Posterior cingulate gyrus (tissue), 11 donors: ENCODE measurements around the gene KYAT1.
"Not testable (repeated sequence)": the region's sequence is repeated elsewhere in the genome, so short reads cannot be mapped to it uniquely, and the experiment has no call there.

Source experiments
- DNase-seq, 10 donors: peaks; one replicate each; pipeline versions ENCODE4 v3.0.0 to v3.0.0-alpha.2; 2020 to 2021; ENCODE audit warnings: mixed read lengths in 3 of 10
- intact Hi-C: fragments of 100-400 bp; cut with DNase I; formaldehyde crosslinking; loops from one replicate; pipeline ENCODE4 v1.15.1; 2023

KYAT1 gene

GRCh38 chr9:128846680-128847030 lies 35.1 kb downstream of the KYAT1 start:
- intact Hi-C loops = no loop called here
- peak in 2 of 10 donors; percentile 1 to 69 for DNase-seq

GRCh38 chr9:128845186-128845931 lies 36.4 kb downstream of the KYAT1 start:
- intact Hi-C loops = no loop called here
- DNase-seq = peak in 2 of 10 donors; percentile 62 to 72

- peak in 1 of 10 donors; percentile 18 for DNase-seq
- intact Hi-C loops = not testable (repeated sequence)
These were observed 38.6 kb downstream of the KYAT1 start for GRCh38 chr9:128843171-128843570.

- intact Hi-C loops = no loop called here
- DNase-seq = peak in 2 of 10 donors; percentile 21 to 39
These were observed 39.9 kb downstream of the KYAT1 start for GRCh38 chr9:128841694-128842492.

DNA sequence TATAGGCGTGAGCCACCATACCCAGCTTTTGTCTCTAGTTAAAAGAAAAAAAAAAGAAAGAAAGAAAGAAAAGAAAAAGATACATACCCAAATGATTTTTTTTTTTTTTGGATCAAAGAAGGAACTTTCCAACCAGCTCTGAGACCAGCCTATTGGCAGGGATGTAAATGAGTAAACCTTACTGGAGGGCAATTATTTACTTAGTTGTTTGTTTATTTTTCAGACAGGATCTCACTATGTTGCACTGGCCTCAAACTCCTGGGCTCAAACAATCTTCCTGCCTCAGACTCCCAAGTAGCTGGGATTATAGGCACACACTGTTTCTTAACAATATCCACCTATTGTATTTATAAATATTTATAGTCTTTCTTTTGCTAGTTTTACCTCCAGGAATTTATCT lies 41.2 kb downstream of the KYAT1 start:
- intact Hi-C loops = no loop called here
- DNase-seq = no peak

GRCh38 chr9:128838338-128838737 lies 43.4 kb downstream of the KYAT1 start:
- DNase-seq = peak in 1 of 10 donors; percentile 23
- intact Hi-C loops = no loop called here

DNA sequence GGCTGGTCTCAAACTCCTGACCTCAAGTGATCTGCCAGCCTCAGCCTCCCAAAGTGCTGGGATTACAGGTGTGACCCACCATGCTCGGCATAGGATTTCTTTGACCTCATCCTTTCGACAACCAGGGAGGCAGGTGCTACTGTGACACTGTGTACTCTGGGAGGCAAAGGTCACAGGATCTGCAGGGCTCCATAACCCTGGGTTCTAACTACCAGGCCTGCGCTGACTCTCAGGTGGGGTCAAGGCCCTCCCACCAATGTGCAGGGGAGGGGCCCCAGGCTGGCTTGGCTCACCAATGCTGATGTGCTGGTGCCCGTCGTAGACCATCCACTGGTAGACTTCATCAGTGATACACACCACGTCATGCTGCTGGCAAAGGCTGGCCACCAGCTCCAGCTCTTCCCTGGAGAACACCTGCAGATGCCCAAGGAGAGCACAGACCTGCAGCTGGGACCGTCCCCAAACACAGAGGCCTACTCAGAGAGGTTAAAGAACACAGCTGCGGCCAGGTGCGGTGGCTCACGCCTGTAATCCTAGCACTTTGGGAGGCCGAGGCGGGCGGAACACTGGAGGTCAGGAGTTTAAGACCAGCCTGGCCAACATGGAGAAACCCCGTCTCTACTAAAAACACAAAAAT lies 45.1 kb downstream of the KYAT1 start:
- peak in 3 of 10 donors; percentile 14 to 51 (median 27) for DNase-seq
- intact Hi-C loops = no loop called here

DNA sequence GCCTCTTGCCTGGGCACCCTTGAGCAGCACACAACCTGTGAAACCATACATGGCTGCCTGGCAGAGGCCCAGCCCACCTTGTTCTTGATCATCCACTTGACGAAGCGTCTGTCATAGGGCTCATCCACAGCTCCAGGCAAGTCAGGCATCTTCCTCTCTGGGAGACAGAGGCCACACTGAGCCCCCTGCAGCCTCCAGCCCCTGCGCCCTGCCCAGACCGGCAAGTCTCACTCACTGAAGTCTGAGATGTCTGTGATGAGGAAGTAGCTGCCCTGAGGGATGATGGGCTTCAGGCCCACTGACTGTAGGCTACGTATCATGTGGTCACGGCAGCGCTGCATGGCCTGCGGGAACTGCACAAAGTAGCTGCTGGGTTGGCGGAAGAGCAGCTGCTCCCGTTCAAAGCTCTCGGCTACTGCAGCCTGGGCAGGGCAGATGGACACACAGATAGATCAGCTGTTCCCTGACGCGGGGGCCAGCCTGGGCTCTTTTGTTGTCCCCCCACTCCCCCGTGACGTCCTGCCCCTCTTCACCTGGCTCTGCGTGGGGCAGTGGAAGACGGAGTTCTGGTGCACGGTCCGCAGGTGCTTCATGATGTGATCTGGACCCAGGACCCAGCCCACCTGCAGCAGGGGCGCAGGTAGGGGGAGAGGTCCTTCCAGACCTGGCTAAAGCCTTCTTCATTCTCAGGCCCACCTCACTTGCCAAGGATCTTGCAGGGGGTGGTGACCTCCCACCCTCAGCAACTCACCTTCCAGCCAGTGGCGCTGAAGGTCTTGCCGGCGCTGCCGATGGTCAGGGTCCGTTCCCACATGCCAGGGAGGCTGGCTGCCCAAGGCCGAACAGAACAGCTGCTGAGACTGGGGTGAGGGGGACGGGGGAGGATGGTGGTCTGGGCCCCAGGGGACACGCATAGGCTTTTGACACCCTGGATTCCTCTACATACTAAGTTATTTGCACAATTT lies 46.2 kb downstream of the KYAT1 start:
- intact Hi-C loops = no loop called here
- DNase-seq = peak in 3 of 10 donors; percentile 57 to 77 (median 60)

DNA sequence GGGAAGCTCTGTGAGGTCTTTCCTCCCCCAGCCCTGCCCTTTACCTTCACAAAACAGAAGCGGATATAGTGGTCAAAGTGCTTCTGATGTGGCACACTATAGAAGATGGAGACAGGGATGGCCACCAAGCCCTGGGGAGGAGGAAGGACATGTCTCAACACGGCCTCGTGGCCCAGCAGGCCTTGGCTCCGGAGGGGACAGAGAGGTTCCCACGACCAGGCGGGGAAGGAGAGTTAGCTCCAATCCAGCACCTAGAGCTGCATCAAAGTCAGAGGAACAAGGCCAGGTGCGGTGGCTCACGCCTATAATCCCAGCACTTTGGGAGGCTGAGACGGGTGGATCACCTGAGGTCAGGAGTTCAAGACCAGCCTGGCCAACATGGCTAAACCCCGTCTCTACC lies 48.1 kb downstream of the KYAT1 start:
- intact Hi-C loops = no loop called here

DNA sequence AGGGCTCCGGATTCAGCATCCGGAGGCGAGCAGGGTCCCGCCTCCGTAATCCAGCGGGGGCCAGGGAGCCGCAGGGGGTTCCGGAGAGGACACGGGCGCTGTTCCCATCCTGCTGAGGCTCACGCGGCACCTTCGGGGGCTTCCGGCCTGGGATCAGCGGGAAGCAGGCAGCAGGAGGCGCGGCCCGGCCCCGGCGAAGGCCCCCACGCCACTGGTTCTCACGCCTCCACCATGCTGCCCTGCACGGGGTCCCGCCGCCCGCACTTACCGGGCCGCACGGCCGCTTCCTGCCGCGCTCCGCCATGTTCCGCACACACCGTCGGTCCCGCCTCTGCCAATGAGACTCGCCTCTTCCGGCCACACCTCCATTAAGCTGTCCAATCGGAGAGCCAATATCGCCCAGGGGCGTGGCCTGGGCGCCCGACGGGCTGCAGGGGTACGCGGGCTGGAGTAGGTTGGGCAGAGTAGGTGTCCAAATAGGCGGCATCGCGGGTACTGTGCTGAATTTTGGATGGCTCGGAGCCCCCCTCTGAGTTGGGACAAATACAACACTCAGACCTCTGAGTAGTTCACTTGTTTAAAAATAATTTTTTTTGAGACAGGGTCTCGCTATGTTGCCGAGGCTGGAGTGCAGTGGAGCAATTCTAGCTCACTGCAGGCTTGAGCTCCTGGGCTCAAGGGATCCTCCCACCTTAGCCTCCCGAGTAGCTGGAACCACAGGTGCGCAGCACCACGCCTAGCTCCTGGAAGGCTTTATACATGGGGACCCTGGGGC lies 52.1 kb downstream of the KYAT1 start, which contains the start of gene SPOUT1:
Gene SPOUT1, minus strand, starts transcription at position 318 of the 775 bp plus-strand sequence. Its CDS starts 14 bp downstream, at position 304.
- intact Hi-C loops = no loop called here
- DNase-seq = peak; percentile 89 to 99 (median 93)

More for the DNA sequence above, 48.1 kb downstream of the KYAT1 start:
- DNase-seq = peak in 4 of 10 donors; percentile 24 to 64 (median 53)

- DNase-seq = peak in 2 of 10 donors; percentile 51 to 54
- intact Hi-C loops = no loop called here
These were observed 52.9 kb downstream of the KYAT1 start for GRCh38 chr9:128828719-128829452.

DNA sequence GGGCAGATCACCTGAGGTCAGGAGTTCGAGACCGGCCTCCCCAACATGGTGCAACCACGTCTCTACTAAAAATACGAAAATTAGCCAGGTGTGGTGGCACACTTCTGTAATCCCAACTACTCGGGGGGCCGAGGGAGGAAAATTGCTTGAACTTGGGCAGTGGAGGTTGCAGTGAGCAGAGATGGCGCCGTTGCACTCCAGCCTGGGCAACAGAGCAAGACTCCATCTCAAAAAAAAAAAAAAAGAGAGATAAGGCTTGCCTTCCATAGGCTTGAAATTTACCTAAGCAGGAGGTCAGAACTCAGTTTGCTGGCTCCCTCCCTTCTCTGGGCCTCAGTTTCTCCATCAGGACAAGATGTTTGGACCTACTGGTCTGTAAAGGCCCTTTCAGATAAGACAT lies 53.5 kb downstream of the KYAT1 start:
- intact Hi-C loops = no loop called here
- DNase-seq = peak in 1 of 10 donors; percentile 31

- peak in 2 of 10 donors; percentile 49 to 62 for DNase-seq
- intact Hi-C loops = no loop called here
These were observed 55.6 kb downstream of the KYAT1 start for GRCh38 chr9:128825923-128826700.

DNA sequence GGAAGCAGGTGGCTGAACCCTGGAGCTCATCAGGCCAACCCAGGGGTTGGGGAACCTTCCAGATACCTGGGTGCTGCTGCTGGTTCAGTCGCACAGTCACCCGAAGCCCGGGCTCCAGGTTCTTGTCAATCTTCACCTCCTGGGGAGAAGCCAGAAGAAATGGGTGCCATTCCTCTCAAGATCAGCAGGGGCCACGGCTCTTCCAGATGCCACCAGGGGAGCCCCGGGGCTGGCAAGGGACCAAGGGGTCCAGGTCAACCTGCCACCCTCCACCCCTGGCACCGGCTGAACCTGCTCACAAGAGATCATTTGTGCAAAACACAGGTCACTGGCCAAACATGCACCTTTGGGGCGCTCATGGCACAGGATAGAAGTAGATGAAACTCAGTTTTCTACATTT lies 56.8 kb downstream of the KYAT1 start:
- intact Hi-C loops = no loop called here
- DNase-seq = peak in 1 of 10 donors; percentile 51

DNA sequence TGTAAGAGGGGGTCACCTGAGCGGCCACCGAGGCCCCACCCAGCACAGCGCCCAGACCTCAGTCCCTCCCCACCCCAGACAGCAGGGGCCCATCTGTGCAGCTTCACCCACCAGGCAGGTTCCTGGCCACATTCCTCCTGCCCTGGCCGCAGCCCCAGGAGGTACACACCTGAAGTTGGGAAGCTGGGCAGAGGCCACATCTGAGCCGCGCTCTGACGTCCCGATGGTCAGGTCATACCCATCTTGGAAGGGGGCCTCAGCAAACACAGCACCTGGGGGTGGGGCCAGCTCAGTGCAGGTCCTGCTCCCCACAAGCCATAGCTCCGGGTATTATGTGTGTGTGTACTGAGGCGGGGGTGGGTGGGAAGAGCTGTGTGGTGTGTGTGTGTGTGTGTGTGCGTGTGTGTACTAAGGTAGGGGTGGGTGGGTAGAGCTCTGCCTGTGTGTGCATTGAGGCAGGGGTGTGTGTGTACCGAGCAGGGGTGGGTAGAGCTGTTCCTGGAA lies 57.8 kb downstream of the KYAT1 start:
- peak in 1 of 10 donors; percentile 41 for DNase-seq
- intact Hi-C loops = no loop called here

DNA sequence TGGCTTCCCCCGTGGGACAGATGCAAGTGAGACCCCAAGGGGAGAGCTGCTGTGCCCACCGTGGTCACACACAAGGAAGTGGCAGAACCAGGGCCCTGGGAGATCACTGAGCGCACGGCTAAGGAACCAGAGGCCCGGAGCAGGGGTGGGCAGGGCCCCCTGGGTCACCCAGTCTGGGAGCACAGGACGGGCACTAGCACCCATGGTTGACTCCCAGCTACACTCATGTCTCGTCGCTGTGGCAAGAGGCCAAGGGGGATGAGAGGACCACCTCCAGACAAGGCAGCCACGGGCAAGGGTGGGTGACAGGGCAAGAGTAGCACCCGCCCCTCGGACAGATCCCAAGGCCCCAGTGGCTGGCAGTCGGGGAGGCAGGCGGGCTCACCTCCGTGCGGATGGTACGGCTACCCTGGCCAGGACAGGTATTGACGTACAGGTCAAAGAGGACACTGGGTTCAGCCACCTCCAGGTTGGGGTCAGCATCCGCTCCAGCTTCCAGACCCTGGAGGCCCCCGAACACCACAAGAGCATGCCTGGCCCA lies 58.3 kb downstream of the KYAT1 start:
- intact Hi-C loops = no loop called here

More for the DNA sequence above, 58.3 kb downstream of the KYAT1 start:
- DNase-seq = peak in 2 of 10 donors; percentile 66 to 70
